Measurements from ENCODE around the gene ENO1. TPM values are rescaled to one million over a fixed set of nuclear protein-coding genes. Genes with fewer than 3 reads are reported as not detected.
"Not testable (repeated sequence)": the region's sequence is repeated elsewhere in the genome, so short reads cannot be mapped to it uniquely, and the experiment has no call there.

The ENO1 gene
- total RNA-seq, 1 experiment from 2014 or later: 2,649 TPM

GRCh38 chr1:8825985-8826481 lies 52.5 kb downstream of the ENO1 start:
- no peak for DNase-seq (ENCODE audit: low read depth, low spot score)
- in situ Hi-C loops (cut with HindIII; ENCODE audit: low pct_unique_long_range_greater_than_20kb, low sequenced_read_pairs): no loop called here

GRCh38 chr1:8823295-8823664 lies 55.2 kb downstream of the ENO1 start:
- in situ Hi-C loops (cut with HindIII; ENCODE audit: low pct_unique_long_range_greater_than_20kb, low sequenced_read_pairs): no loop called here

GRCh38 chr1:8822373-8823294 lies 55.9 kb downstream of the ENO1 start:
- in situ Hi-C loops (cut with HindIII; ENCODE audit: low pct_unique_long_range_greater_than_20kb, low sequenced_read_pairs): no loop called here
- peak; percentile 69 for DNase-seq (ENCODE audit: low read depth, low spot score)

More at GRCh38 chr1:8823295-8823664, 55.2 kb downstream of the ENO1 start:
- DNase-seq (ENCODE audit: low read depth, low spot score): no peak

GRCh38 chr1:8821084-8821483 lies 57.4 kb downstream of the ENO1 start:
- in situ Hi-C loops (cut with HindIII; ENCODE audit: low pct_unique_long_range_greater_than_20kb, low sequenced_read_pairs): no loop called here
- no peak for DNase-seq (ENCODE audit: low read depth, low spot score)

- DNase-seq (ENCODE audit: low read depth, low spot score); in situ Hi-C loops (cut with HindIII; ENCODE audit: low pct_unique_long_range_greater_than_20kb, low sequenced_read_pairs): not testable (repeated sequence)
Observed at GRCh38 chr1:8818789-8819188, 59.7 kb downstream of the ENO1 start.

- peak; percentile 40 for DNase-seq (ENCODE audit: low read depth, low spot score)
- in situ Hi-C loops (cut with HindIII; ENCODE audit: low pct_unique_long_range_greater_than_20kb, low sequenced_read_pairs): no loop called here
Observed at GRCh38 chr1:8818325-8818775, 60.1 kb downstream of the ENO1 start.

- DNase-seq (ENCODE audit: low read depth, low spot score): peak; percentile 87
- in situ Hi-C loops (cut with HindIII; ENCODE audit: low pct_unique_long_range_greater_than_20kb, low sequenced_read_pairs): no loop called here
Observed at GRCh38 chr1:8817412-8818324, 60.8 kb downstream of the ENO1 start, which contains the start of gene RERE. RERE (minus strand) TSS chr1:8817640.

GRCh38 chr1:8816831-8817411 lies 61.6 kb downstream of the ENO1 start:
- in situ Hi-C loops (cut with HindIII; ENCODE audit: low pct_unique_long_range_greater_than_20kb, low sequenced_read_pairs): no loop called here
- no peak for DNase-seq (ENCODE audit: low read depth, low spot score)

- peak; percentile 14 for DNase-seq (ENCODE audit: low read depth, low spot score)
- in situ Hi-C loops (cut with HindIII; ENCODE audit: low pct_unique_long_range_greater_than_20kb, low sequenced_read_pairs): no loop called here
Observed at GRCh38 chr1:8816264-8816663, 62.2 kb downstream of the ENO1 start.

GRCh38 chr1:8815582-8816151 lies 62.8 kb downstream of the ENO1 start:
- in situ Hi-C loops (cut with HindIII; ENCODE audit: low pct_unique_long_range_greater_than_20kb, low sequenced_read_pairs): no loop called here
- DNase-seq (ENCODE audit: low read depth, low spot score): peak; percentile 58

- peak; percentile 45 for DNase-seq (ENCODE audit: low read depth, low spot score)
- in situ Hi-C loops (cut with HindIII; ENCODE audit: low pct_unique_long_range_greater_than_20kb, low sequenced_read_pairs): no loop called here
Observed at GRCh38 chr1:8814865-8815264, 63.6 kb downstream of the ENO1 start.

- in situ Hi-C loops (cut with HindIII; ENCODE audit: low pct_unique_long_range_greater_than_20kb, low sequenced_read_pairs): no loop called here
- DNase-seq (ENCODE audit: low read depth, low spot score): no peak
Observed at GRCh38 chr1:8813991-8814390, 64.5 kb downstream of the ENO1 start.

GRCh38 chr1:8813016-8813763 lies 65.3 kb downstream of the ENO1 start:
- DNase-seq (ENCODE audit: low read depth, low spot score): no peak
- in situ Hi-C loops (cut with HindIII; ENCODE audit: low pct_unique_long_range_greater_than_20kb, low sequenced_read_pairs): no loop called here

GRCh38 chr1:8812081-8812480 lies 66.4 kb downstream of the ENO1 start:
- in situ Hi-C loops (cut with HindIII; ENCODE audit: low pct_unique_long_range_greater_than_20kb, low sequenced_read_pairs): no loop called here
- DNase-seq (ENCODE audit: low read depth, low spot score): no peak
